SJSA1 (cell line): ENCODE data around the gene FLT3. TPM values are rescaled to one million over a fixed set of nuclear protein-coding genes. Genes with fewer than 3 reads are reported as not detected.
"Not testable (repeated sequence)": the region's sequence is repeated elsewhere in the genome, so short reads cannot be mapped to it uniquely, and the experiment has no call there.

Experiments used
- DNase-seq, 2 experiments: peaks; one replicate each; pipeline ENCODE4 v3.0.0-alpha.2; 2015 to 2020; ENCODE audit warnings: low spot score in 2 of 2, low read depth in 1 of 2
- H3K27ac ChIP-seq: fragments of 250-450 bp; sonication (Bioruptor Pico); 2 replicates; pipeline ENCODE4 v1.5.1; 2020; ENCODE audit warnings: mild to moderate bottlenecking, moderate library complexity
- H3K27me3 ChIP-seq: fragments of 250-450 bp; sonication (Bioruptor Pico); replicated peaks from 2 replicates; pipeline ENCODE4 v1.5.1; 2020; ENCODE audit warnings: mild to moderate bottlenecking, moderate library complexity
- H3K36me3 ChIP-seq: fragments of 250-450 bp; sonication (Bioruptor Pico); 2 replicates; pipeline ENCODE4 v1.5.1; 2020; ENCODE audit warnings: mild to moderate bottlenecking
- H3K4me1 ChIP-seq: fragments of 250-450 bp; sonication (Bioruptor Pico); replicated peaks from 2 replicates; pipeline ENCODE4 v1.6.1; 2021; ENCODE audit warnings: mild to moderate bottlenecking
- H3K4me3 ChIP-seq: fragments of 250-450 bp; sonication (Bioruptor Pico); 2 replicates; pipeline ENCODE4 v1.5.1; 2020; ENCODE audit warnings: mild to moderate bottlenecking
- H3K9me3 ChIP-seq: fragments of 250-450 bp; sonication (Bioruptor Pico); replicated peaks from 2 replicates; pipeline ENCODE4 v1.5.1; 2020; ENCODE audit warnings: mild to moderate bottlenecking
- total RNA-seq: library from RNA; depleted of rRNA; stranded (reverse); fragments of >200 nt; shearing (Covaris generic); gene quantifications from 2 replicates; pipeline ENCODE4 v1.2.3, GENCODE V29; 2014

FLT3 gene
- total RNA-seq, 1 experiment from 2014 or later = not detected

DNA sequence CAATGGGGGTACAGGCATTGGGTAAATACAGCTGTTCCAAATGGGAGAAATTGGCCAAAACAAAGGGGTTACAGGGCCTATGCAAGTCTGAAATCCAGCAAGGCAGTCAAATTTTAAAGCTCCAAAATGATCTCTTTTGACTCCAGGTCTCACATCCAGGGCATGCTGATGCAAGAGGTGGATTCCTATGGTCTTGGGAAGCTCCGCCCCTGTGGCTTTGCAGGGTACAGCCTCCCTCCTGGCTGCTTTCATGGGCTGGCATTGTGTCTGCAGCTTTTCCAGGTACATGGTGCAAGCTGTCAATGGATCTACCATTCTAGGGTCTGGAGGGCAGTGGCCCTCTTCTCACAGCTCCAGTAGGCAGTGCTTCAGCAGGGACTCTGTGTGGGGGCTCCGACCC is 22.6 kb downstream of the FLT3 start:
- H3K4me1 ChIP-seq, DNase-seq, H3K27ac ChIP-seq, H3K27me3 ChIP-seq, H3K36me3 ChIP-seq, H3K4me3 ChIP-seq, H3K9me3 ChIP-seq: not testable (repeated sequence)

DNA sequence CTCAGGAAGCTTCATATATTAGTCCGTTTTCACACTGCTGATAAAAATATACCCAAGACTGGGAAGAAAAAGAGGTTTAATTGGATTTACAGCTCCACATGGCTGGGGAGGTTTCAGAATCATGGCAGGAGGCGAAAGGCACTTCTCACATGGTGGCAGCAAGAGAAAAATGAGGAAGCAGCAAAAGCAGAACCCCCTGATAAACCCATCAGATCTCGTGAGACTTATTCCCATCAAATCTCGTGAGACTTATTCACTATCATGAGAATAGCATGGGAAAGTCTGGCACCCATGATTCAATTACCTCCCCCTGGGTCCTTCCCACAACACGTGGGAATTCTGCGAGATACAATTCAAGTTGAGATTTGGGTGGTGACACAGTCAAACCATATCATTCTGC is 23.1 kb downstream of the FLT3 start:
- no peaks in the 10 kb centered on the region for H3K36me3 ChIP-seq
- H3K9me3 ChIP-seq = no peaks in the 10 kb centered on the region
- H3K4me3 ChIP-seq = no peak overlapping the region
- no peaks in the 10 kb centered on the region for H3K27me3 ChIP-seq
- no peak overlapping the region for H3K27ac ChIP-seq
- no peaks in the 10 kb centered on the region for H3K4me1 ChIP-seq
- no peak for DNase-seq

DNA sequence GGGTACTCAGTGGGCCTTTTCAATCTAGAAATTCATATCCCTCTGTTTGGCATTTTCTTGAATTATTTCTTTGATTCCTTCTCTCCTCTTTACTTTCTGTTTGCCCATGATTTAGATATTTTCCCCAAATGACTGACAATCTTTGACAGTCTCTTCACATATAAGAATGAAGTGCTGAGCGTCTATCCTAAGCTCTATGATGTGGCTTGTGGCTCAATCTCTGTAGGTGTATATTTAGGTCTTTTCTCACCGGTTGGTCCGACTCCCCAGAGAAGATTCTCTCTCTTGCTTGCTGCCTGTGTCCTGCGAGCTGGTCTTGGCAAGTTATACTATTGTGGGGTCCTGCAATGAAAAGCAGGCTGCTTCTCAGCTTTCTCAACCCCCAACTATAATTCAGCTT is 29.0 kb downstream of the FLT3 start:
- Histone ChIP-seq H3K4me1 (no peaks in the 10 kb centered on the region), H3K27me3 (no peaks in the 10 kb centered on the region)

DNA sequence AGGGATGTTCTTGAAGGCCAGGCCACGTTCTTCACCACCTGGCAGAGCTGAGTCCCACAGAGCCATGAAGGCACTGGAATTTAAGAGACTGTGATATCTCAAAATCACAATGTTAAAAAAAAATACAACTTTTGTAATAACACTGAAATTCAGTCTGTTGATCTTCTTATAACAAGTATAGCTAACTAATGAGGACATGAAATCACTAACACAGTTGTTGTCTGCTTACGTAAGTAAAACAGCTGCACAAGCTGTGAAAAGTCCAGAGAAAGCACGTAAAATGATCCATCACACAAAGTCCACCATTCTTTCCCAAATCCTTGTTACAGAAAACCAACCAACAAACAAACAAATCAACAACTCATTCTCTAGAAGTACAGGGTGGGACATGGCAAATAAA is 32.9 kb downstream of the FLT3 start:
- Histone ChIP-seq H3K36me3 (no peaks in the 10 kb centered on the region), H3K4me1 (no peaks in the 10 kb centered on the region), H3K4me3 (no peak overlapping the region), H3K27me3 (no peaks in the 10 kb centered on the region), H3K9me3 (no peaks in the 10 kb centered on the region), H3K27ac (no peak overlapping the region)
- no peak for DNase-seq

More for the DNA sequence above, 29.0 kb downstream of the FLT3 start:
- no peak for DNase-seq
- no peaks in the 10 kb centered on the region for H3K36me3 ChIP-seq
- H3K27ac ChIP-seq = no peak overlapping the region
- no peaks in the 10 kb centered on the region for H3K9me3 ChIP-seq
- H3K4me3 ChIP-seq = no peak overlapping the region

DNA sequence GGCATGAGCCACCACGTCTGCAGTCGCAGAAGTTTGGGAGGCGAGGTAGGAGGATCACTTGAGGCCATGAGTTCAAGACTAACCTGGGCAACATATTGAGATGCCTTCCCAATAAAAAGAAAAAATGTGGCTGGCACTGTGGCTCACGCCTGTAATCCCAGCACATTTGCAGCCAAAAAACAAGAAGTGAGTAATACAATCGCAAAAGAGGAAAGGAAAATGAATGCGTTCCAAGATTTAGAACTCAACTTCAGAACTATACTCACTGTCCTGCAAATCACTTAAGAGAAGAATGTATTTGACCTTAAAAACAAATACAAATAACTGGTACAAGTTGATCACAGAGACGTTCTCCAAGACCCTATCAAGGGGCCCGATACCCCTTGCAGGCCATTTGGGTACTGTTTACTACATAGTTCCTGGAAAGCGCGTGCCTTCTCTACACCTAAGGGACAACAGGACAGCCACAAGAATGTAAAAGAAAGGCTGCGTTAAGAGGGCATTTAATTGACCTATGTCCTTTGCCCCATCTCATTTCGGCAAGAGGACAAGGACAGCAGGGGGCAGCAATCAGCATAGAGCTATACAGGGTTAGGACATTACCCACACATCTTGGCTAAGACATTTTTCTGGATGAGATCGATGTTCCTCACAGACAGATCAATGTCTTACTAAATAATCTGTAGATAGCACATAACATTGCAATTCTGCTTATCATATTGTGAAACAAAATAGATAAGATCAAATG is 41.3 kb downstream of the FLT3 start:
- Histone ChIP-seq H3K27ac (no peak overlapping the region), H3K4me3 (no peak overlapping the region), H3K9me3 (no peaks in the 10 kb centered on the region), H3K27me3 (no peaks in the 10 kb centered on the region), H3K4me1 (no peaks in the 10 kb centered on the region), H3K36me3 (no peaks in the 10 kb centered on the region)
- DNase-seq = no peak

DNA sequence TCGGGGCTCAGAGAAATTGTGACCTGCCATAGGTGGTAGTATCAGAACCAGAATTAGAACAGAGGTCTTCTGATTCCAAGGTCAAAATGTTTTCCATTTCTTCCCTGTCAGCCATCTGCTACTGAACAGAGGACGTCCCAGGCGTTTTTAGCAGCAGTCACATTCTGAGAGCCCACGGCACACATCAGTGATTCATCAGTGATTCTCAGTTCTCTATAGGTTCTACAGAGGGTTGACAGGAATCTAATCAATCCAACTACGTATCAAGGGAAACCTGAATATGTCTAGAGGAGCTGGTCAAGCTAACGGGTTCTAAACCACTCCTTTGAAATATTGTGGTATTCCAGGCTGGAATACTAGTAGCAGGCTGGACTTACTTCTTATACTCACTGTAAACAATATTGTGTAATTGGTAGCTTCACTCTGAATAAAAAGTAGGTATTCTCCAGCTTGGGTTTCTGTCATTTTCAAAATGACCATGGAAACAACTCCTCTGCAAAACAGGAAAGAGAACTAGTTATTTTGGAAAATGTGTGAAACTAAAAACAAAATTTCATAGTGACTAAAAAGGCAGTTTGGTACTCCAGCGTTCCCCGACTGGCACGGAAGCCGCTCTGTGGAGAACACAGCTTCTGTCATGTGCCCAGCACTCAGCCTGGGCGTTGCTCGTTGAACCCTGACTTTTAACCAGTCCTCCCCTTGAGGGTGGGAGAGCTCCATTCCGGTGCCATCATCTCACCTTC is 43.2 kb downstream of the FLT3 start:
- Histone ChIP-seq H3K27me3 (no peaks in the 10 kb centered on the region), H3K4me3 (no peak overlapping the region), H3K36me3 (no peaks in the 10 kb centered on the region), H3K27ac (no peak overlapping the region), H3K4me1 (no peaks in the 10 kb centered on the region), H3K9me3 (no peaks in the 10 kb centered on the region)
- no peak for DNase-seq

DNA sequence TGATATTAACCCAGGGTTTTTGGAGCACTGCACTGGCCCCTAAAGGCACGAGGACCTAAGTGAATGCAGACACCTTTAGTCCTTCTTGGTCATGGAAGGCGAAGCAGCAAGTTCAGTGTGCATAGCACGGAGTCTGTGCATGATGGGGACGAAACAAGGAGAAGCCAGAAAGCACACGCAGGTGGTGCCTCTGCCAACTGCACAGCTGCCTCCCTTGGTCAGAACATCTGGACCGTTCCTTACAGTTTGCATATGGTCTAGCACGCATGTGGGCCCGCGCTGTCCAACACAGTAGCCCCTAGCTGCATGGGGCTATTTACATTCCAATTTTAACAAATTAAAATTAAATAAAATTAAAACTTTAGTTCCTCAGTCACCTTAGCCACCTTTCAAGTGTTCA is 44.0 kb downstream of the FLT3 start:
- Histone ChIP-seq H3K27me3 (no peaks in the 10 kb centered on the region), H3K4me1 (no peaks in the 10 kb centered on the region), H3K9me3 (no peaks in the 10 kb centered on the region), H3K27ac (no peak overlapping the region), H3K36me3 (no peaks in the 10 kb centered on the region), H3K4me3 (no peak overlapping the region)
- DNase-seq = no peak

DNA sequence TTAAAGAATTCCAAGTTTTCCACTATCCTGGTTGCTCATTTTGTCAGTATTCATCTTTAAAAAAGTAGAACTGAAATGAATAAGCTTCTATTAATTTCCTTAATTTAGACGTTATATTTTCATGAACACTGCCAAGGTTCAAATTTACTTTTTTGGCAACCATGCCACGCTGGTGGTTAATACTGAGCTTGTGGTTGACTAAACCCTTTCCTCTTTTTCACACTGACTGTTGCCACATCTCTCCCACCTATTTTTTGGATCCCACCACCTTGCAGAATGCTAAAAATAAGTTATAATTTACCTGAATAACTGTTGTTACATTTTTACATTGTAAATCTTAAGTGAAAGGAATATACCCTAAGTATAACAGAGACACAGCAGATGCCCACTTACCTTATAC is 45.0 kb downstream of the FLT3 start:
- no peaks in the 10 kb centered on the region for H3K9me3 ChIP-seq
- no peaks in the 10 kb centered on the region for H3K4me1 ChIP-seq
- no peaks in the 10 kb centered on the region for H3K27me3 ChIP-seq
- H3K27ac ChIP-seq = no peak overlapping the region
- no peaks in the 10 kb centered on the region for H3K36me3 ChIP-seq
- H3K4me3 ChIP-seq = no peak overlapping the region
- DNase-seq = no peak

DNA sequence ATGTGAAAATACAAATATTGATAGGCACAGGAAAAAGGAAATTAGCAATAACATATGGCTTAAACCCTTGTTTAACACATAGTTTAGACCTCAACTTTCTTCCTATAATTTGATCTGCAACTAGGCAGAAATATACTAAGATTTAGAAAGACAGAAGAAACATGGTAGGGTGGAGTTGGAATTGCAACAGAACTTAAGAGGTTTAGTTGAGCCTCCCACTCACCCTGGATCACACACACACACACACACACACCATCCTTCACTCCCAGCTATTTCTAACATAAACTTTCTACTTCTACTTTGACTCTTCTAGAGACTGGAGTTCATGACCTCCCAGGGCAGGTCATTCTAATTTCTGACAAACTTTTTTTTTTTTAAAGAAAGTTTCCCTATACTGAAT is 47.4 kb downstream of the FLT3 start:
- Histone ChIP-seq H3K36me3 (no peaks in the 10 kb centered on the region), H3K4me3 (no peak overlapping the region)

DNA sequence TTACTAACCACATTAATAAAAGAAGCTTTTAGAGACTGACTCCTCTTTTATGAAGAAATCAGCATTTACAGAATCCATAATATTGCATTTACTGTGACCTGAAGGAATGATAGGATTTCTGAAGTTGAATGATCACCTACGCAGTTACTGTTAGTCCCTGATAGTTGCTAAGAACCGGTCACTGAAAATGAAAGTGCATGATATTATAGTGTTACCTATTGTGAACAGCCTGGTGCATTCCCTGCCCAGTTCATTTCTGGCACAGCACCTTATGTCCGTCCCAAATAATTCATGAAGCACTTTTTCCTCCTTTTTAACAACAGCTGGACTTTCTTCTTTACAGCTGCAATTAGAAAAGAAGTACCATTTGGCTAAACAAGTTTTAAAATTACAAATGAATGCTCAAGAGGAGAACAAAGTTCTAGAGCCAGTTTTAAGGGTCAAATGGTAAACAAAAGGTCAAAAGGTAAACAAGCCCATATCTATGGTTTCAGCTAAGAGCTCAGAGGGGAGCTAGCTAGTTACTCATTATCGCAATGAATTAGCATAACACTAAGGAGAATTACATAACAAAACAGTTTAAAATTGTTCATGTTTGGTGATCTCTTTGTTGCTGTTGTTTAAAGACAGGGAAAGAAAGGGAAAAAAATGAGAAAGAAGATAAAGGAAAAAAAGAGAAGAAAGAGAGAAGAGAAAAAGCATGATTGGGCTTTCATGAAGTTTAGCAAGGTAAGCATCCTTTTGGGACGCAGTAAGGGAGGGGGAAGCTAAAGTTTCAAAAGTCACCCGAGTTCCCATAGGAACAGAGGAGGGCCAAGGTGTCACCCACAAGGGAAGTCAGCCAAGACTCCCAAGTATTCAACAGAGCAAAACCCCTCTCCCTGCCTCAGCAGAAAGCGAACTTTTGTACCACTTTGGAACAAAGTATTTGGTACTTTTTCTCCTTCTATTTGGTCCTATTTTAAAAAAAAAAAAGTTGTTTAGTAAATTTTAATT is 50.2 kb downstream of the FLT3 start:
- Histone ChIP-seq H3K9me3 (no peaks in the 10 kb centered on the region), H3K4me3 (no peak overlapping the region), H3K4me1 (no peaks in the 10 kb centered on the region), H3K36me3 (no peaks in the 10 kb centered on the region), H3K27me3 (no peaks in the 10 kb centered on the region), H3K27ac (no peak overlapping the region)
- no peak for DNase-seq

More for the DNA sequence above, 47.4 kb downstream of the FLT3 start:
- no peaks in the 10 kb centered on the region for H3K9me3 ChIP-seq
- no peaks in the 10 kb centered on the region for H3K27me3 ChIP-seq
- no peak overlapping the region for H3K27ac ChIP-seq
- H3K4me1 ChIP-seq = no peaks in the 10 kb centered on the region
- DNase-seq = no peak

DNA sequence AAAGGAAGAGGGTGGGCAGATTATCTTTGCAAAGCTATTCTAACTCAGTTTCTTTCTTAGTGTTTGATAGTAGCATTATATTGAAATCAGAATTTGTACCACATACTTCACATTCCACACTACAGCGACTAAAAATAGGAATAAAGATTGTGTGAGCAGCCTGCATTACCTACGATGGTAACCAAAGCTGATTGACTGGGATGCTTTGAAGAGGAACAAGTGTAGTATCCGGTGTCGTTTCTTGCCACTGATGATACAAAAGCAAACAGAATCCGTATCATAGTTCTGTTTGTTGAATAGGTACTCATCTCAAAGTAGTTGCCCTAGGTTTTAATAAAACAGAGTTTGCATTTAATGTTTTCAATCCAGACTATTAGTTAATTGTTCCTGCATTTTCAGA is 51.2 kb downstream of the FLT3 start:
- no peak overlapping the region for H3K27ac ChIP-seq
- no peaks in the 10 kb centered on the region for H3K36me3 ChIP-seq
- no peaks in the 10 kb centered on the region for H3K4me1 ChIP-seq
- no peak overlapping the region for H3K4me3 ChIP-seq
- H3K9me3 ChIP-seq = no peaks in the 10 kb centered on the region
- no peaks in the 10 kb centered on the region for H3K27me3 ChIP-seq
- no peak for DNase-seq

DNA sequence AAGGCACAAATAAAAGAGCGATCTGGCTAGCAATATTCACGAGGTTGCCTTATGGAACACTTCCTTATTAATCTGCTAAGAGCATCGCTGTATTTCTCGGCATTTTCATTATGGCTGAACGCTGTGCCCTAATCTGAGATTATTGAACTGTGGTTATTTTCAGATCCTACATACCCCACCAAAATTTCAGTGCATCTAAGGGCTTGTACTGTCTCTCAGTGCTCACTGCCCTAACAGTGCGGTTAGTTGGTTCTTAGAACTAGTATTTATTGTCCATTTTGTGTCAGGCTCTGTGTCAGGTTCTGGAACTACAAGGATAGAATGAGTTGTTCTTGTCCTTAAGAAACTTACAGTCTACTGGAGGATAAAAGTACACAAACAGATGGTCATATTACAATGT is 51.6 kb downstream of the FLT3 start:
- Histone ChIP-seq H3K27ac (no peak overlapping the region), H3K36me3 (no peaks in the 10 kb centered on the region), H3K9me3 (no peaks in the 10 kb centered on the region), H3K27me3 (no peaks in the 10 kb centered on the region), H3K4me1 (no peaks in the 10 kb centered on the region), H3K4me3 (no peak overlapping the region)
- no peak for DNase-seq

DNA sequence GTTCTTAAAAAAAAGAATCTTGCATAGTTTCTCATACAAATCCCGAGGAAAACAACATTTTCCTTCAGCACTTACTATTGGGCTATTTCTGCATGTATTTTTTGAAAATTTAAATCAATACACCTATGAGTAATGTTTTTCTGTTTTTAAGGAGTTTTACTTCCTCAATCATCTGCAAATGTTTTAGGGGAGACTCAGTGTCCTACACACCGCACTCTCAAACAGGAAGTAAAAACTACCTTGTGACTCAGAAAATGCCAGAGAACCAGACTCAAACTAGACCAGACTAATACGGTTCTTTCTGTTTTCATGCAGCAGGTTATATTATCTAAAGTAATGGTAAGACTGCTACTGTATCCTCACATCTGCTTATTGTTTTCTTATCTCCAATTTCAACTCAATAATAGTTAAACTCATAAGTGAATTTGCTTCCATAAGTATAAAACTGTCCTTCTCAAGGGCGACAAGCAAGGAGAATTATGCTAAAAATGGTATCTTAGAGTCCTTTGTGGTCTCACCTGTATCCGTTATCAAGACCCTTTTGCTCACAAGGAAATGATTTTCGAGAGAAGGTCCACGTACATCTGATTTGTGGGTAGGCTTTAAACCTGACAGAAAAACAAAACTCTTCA is 52.5 kb downstream of the FLT3 start:
- no peak for DNase-seq
- no peaks in the 10 kb centered on the region for H3K9me3 ChIP-seq
- no peak overlapping the region for H3K4me3 ChIP-seq
- no peaks in the 10 kb centered on the region for H3K4me1 ChIP-seq
- no peaks in the 10 kb centered on the region for H3K27me3 ChIP-seq
- H3K27ac ChIP-seq = no peak overlapping the region
- H3K36me3 ChIP-seq = no peaks in the 10 kb centered on the region
